Measurements from ENCODE around the gene TAF11L4. TPM values are rescaled to one million over a fixed set of nuclear protein-coding genes. Genes with fewer than 3 reads are reported as not detected.
"Not testable (repeated sequence)": the region's sequence is repeated elsewhere in the genome, so short reads cannot be mapped to it uniquely, and the experiment has no call there.

Gene TAF11L4
- total RNA-seq = not detected

GRCh38 chr5:17521501-17521900 is at the start of gene TAF11L4:
Gene TAF11L4, plus strand, starts transcription at chr5:17521801.
- H3K27me3 ChIP-seq; in situ Hi-C loops (cut with MboI; ENCODE audit: low pct_ligation_motif_present in 1 of 4, low pct_unique_long_range_greater_than_20kb in 1 of 4, low sequenced_read_pairs in 3 of 4): not testable (repeated sequence)

GRCh38 chr5:17475064-17475463 is 46.5 kb upstream of the TAF11L4 start:
- H3K4me1 ChIP-seq; intact Hi-C loops (cut with DNase I; ENCODE audit: low total_unique reads); H3K4me3 ChIP-seq; DNase-seq; in situ Hi-C loops (cut with MboI; ENCODE audit: low pct_ligation_motif_present in 1 of 4, low pct_unique_long_range_greater_than_20kb in 1 of 4, low sequenced_read_pairs in 3 of 4); H3K9me3 ChIP-seq; H3K27me3 ChIP-seq; H3K27ac ChIP-seq; H3K36me3 ChIP-seq: not testable (repeated sequence)

More at GRCh38 chr5:17521501-17521900, at the start of gene TAF11L4:
- H3K27ac ChIP-seq; H3K4me3 ChIP-seq; H3K9me3 ChIP-seq; H3K36me3 ChIP-seq; DNase-seq; H3K4me1 ChIP-seq; intact Hi-C loops (cut with DNase I; ENCODE audit: low total_unique reads): not testable (repeated sequence)
- WGBS, 2 donors (ENCODE audit: low coverage in 1 of 2) = no CpG with 5 or more reads among the region's 15 CpGs

- Histone ChIP-seq H3K4me1 (no peaks in the 10 kb centered on the region), H3K36me3 (no peaks in the 10 kb centered on the region), H3K9me3 (no peaks in the 10 kb centered on the region), H3K4me3 (no peak overlapping the region), H3K27me3 (no peaks in the 10 kb centered on the region), H3K27ac (no peak overlapping the region)
- in situ Hi-C loops (cut with MboI; ENCODE audit: low pct_ligation_motif_present in 1 of 4, low pct_unique_long_range_greater_than_20kb in 1 of 4, low sequenced_read_pairs in 3 of 4) (no loop called here), intact Hi-C loops (cut with DNase I; ENCODE audit: low total_unique reads) (no loop called here)
- no peak for DNase-seq
- WGBS, 2 donors (ENCODE audit: low coverage in 1 of 2) = 77 to 83% methylated on average over 3 of the region's 3 CpGs
- no peak for TF ChIP-seq POLR2AphosphoS5 (IDR thresholded peaks at IDR 0.05)
- TF ChIP-seq EP300 (IDR thresholded peaks at IDR 0.05; ENCODE audit: low read depth) = no peak
- no peak for TF ChIP-seq CTCF (IDR thresholded peaks at IDR 0.05)
- TF ChIP-seq POLR2A (IDR thresholded peaks at IDR 0.05) = no peak
Measured at GRCh38 chr5:17477043-17477442, 44.6 kb upstream of the TAF11L4 start.

GRCh38 chr5:17477573-17478265 is 43.9 kb upstream of the TAF11L4 start:
- TF ChIP-seq CTCF (IDR thresholded peaks at IDR 0.05) (no peak), POLR2AphosphoS5 (IDR thresholded peaks at IDR 0.05) (no peak), POLR2A (IDR thresholded peaks at IDR 0.05) (no peak), EP300 (IDR thresholded peaks at IDR 0.05; ENCODE audit: low read depth) (no peak)
- Histone ChIP-seq H3K27ac (no peak overlapping the region), H3K4me3 (no peak overlapping the region), H3K36me3 (no peaks in the 10 kb centered on the region), H3K4me1 (no peaks in the 10 kb centered on the region), H3K27me3 (no peaks in the 10 kb centered on the region), H3K9me3 (no peaks in the 10 kb centered on the region)
- WGBS, 2 donors (ENCODE audit: low coverage in 1 of 2) = 64 to 79% methylated on average over 5 to 7 of the region's 7 CpGs
- no peak for DNase-seq
- in situ Hi-C loops (cut with MboI; ENCODE audit: low pct_ligation_motif_present in 1 of 4, low pct_unique_long_range_greater_than_20kb in 1 of 4, low sequenced_read_pairs in 3 of 4) = no loop called here
- intact Hi-C loops (cut with DNase I; ENCODE audit: low total_unique reads) = no loop called here

GRCh38 chr5:17481378-17481777 is 40.2 kb upstream of the TAF11L4 start:
- DNase-seq = no peak
- no peaks in the 10 kb centered on the region for H3K9me3 ChIP-seq
- no peak overlapping the region for H3K27ac ChIP-seq
- H3K27me3 ChIP-seq = no peaks in the 10 kb centered on the region
- in situ Hi-C loops (cut with MboI; ENCODE audit: low pct_ligation_motif_present in 1 of 4, low pct_unique_long_range_greater_than_20kb in 1 of 4, low sequenced_read_pairs in 3 of 4) = no loop called here
- no peaks in the 10 kb centered on the region for H3K4me1 ChIP-seq
- TF ChIP-seq POLR2A (IDR thresholded peaks at IDR 0.05) (no peak), EP300 (IDR thresholded peaks at IDR 0.05; ENCODE audit: low read depth) (no peak), POLR2AphosphoS5 (IDR thresholded peaks at IDR 0.05) (no peak), CTCF (IDR thresholded peaks at IDR 0.05) (no peak)
- intact Hi-C loops (cut with DNase I; ENCODE audit: low total_unique reads) = no loop called here
- no peak overlapping the region for H3K4me3 ChIP-seq
- 82 to 86% methylated on average over 3 to 4 of the region's 4 CpGs for WGBS, 2 donors (ENCODE audit: low coverage in 1 of 2)
- H3K36me3 ChIP-seq = no peaks in the 10 kb centered on the region

Data from transverse colon (tissue), 4 donors.